HEK293 (cell line): ENCODE data around the gene PAK1.

ENCODE experiments used
- BCL11B ChIP-seq: fragments of 450-650 bp; formaldehyde crosslinking; IDR thresholded peaks from 2 replicates; pipeline ENCODE4 v1.5.1; 2016; ENCODE audit warnings: low read depth, missing biosample characterization, missing genetic modification characterization
- FEZF1 ChIP-seq: fragments of 450-650 bp; formaldehyde crosslinking; IDR thresholded peaks from 2 replicates; pipeline ENCODE4 v1.5.1; 2016; ENCODE audit warnings: missing biosample characterization, missing genetic modification characterization
- GFI1B ChIP-seq: fragments of 450-650 bp; formaldehyde crosslinking; IDR thresholded peaks from 2 replicates; pipeline ENCODE4 v1.5.1; 2016; ENCODE audit warnings: missing biosample characterization, missing genetic modification characterization
- HOXD13 ChIP-seq: sonication (generic); formaldehyde crosslinking; IDR thresholded peaks from 2 replicates; pipeline ENCODE4 v1.8.0; 2022; ENCODE audit warnings: missing genetic modification reagents, borderline replicate concordance
- KLF8 ChIP-seq: fragments of 450-650 bp; formaldehyde crosslinking; IDR thresholded peaks from 2 replicates; pipeline ENCODE4 v1.5.1; 2016; ENCODE audit warnings: missing biosample characterization, missing genetic modification characterization
- MEIS1 ChIP-seq: sonication (generic); formaldehyde crosslinking; IDR thresholded peaks from 2 replicates; pipeline ENCODE4 v1.8.1; 2022; ENCODE audit warnings: missing genetic modification reagents, mild to moderate bottlenecking, borderline replicate concordance
- MYNN ChIP-seq: fragments of 450-650 bp; formaldehyde crosslinking; IDR thresholded peaks from 2 replicates; pipeline ENCODE4 v1.5.1; 2016; ENCODE audit warnings: missing biosample characterization, missing genetic modification characterization, borderline replicate concordance
- ZBTB21 ChIP-seq: fragments of 450-650 bp; formaldehyde crosslinking; IDR thresholded peaks from 2 replicates; pipeline ENCODE4 v1.5.1; 2017; ENCODE audit warnings: missing biosample characterization, missing genetic modification characterization
- ZBTB8A ChIP-seq: fragments of 450-650 bp; formaldehyde crosslinking; IDR thresholded peaks from 2 replicates; pipeline ENCODE4 v1.5.1; 2016; ENCODE audit warnings: missing biosample characterization, missing genetic modification characterization
- ZFHX2 ChIP-seq: fragments of 450-650 bp; formaldehyde crosslinking; conservative IDR thresholded peaks from 2 replicates; pipeline ENCODE4 v1.5.1; 2016; ENCODE audit warnings: missing biosample characterization, missing genetic modification characterization
- ZFP41 ChIP-seq: fragments of 450-650 bp; formaldehyde crosslinking; IDR thresholded peaks from 2 replicates; pipeline ENCODE4 v1.5.1; 2016; ENCODE audit warnings: missing biosample characterization, missing genetic modification characterization, borderline replicate concordance
- ZFP69B ChIP-seq: fragments of 450-650 bp; formaldehyde crosslinking; IDR thresholded peaks from 2 replicates; pipeline ENCODE4 v1.5.1; 2016; ENCODE audit warnings: missing biosample characterization, missing genetic modification characterization
- ZNF140 ChIP-seq: fragments of 450-650 bp; formaldehyde crosslinking; IDR thresholded peaks from 2 replicates; pipeline ENCODE4 v1.5.1; 2016; ENCODE audit warnings: missing biosample characterization, missing genetic modification characterization
- ZNF155 ChIP-seq: fragments of 450-650 bp; formaldehyde crosslinking; IDR thresholded peaks from 2 replicates; pipeline ENCODE4 v1.5.1; 2016; ENCODE audit warnings: missing biosample characterization, missing genetic modification characterization
- ZNF23 ChIP-seq: fragments of 450-650 bp; formaldehyde crosslinking; IDR thresholded peaks from 2 replicates; pipeline ENCODE4 v1.5.1; 2016; ENCODE audit warnings: missing biosample characterization, missing genetic modification characterization, borderline replicate concordance
- ZNF239 ChIP-seq: fragments of 450-650 bp; formaldehyde crosslinking; IDR thresholded peaks from 2 replicates; pipeline ENCODE4 v1.5.1; 2016; ENCODE audit warnings: missing biosample characterization, missing genetic modification characterization
- ZNF350 ChIP-seq: fragments of 450-650 bp; formaldehyde crosslinking; IDR thresholded peaks from 2 replicates; pipeline ENCODE4 v1.5.0; 2017; ENCODE audit warnings: missing biosample characterization, mild to moderate bottlenecking, missing genetic modification characterization
- ZNF416 ChIP-seq: fragments of 450-650 bp; formaldehyde crosslinking; IDR thresholded peaks from 2 replicates; pipeline ENCODE4 v1.5.1; 2016; ENCODE audit warnings: missing biosample characterization, missing genetic modification characterization
- ZNF521 ChIP-seq: fragments of 450-650 bp; formaldehyde crosslinking; IDR thresholded peaks from 2 replicates; pipeline ENCODE4 v1.5.1; 2017; ENCODE audit warnings: missing biosample characterization, mild to moderate bottlenecking, missing genetic modification characterization
- ZNF544 ChIP-seq: fragments of 450-650 bp; formaldehyde crosslinking; IDR thresholded peaks from 2 replicates; pipeline ENCODE4 v1.5.0; 2017; ENCODE audit warnings: missing biosample characterization, missing genetic modification characterization
- ZNF558 ChIP-seq: fragments of 450-650 bp; formaldehyde crosslinking; IDR thresholded peaks from 2 replicates; pipeline ENCODE4 v1.5.1; 2016; ENCODE audit warnings: missing biosample characterization, missing genetic modification characterization
- ZNF596 ChIP-seq: fragments of 450-650 bp; IDR thresholded peaks from 2 replicates; pipeline ENCODE4 v1.5.0; 2018; ENCODE audit warnings: missing biosample characterization, mild to moderate bottlenecking, missing genetic modification characterization, moderate library complexity
- ZNF610 ChIP-seq: fragments of 450-650 bp; formaldehyde crosslinking; IDR thresholded peaks from 2 replicates; pipeline ENCODE4 v1.5.1; 2016; ENCODE audit warnings: missing biosample characterization, missing genetic modification characterization, borderline replicate concordance
- ZNF658 ChIP-seq: fragments of 450-650 bp; formaldehyde crosslinking; IDR thresholded peaks from 2 replicates; pipeline ENCODE4; 2016; ENCODE audit warnings: missing biosample characterization, missing genetic modification characterization
- ZSCAN23 ChIP-seq: fragments of 450-650 bp; formaldehyde crosslinking; IDR thresholded peaks from 2 replicates; pipeline ENCODE4 v1.5.1; 2016; ENCODE audit warnings: missing biosample characterization, missing genetic modification characterization
- ZSCAN30 ChIP-seq: fragments of 450-650 bp; IDR thresholded peaks from 2 replicates; pipeline ENCODE4 v1.5.1; 2018; ENCODE audit warnings: missing biosample characterization, mild to moderate bottlenecking, missing genetic modification characterization, moderate library complexity
- TF ChIP-seq, protein P1 (sequence below): fragments of 450-650 bp; IDR thresholded peaks from 2 replicates; pipeline ENCODE4 v1.5.1; 2018; ENCODE audit warnings: missing biosample characterization, mild to moderate bottlenecking, missing genetic modification characterization
- TF ChIP-seq, protein P2 (sequence below): fragments of 450-650 bp; formaldehyde crosslinking; IDR thresholded peaks from 2 replicates; pipeline ENCODE4 v1.5.1; 2016; ENCODE audit warnings: missing biosample characterization, missing genetic modification characterization
- TF ChIP-seq, protein P3 (sequence below): fragments of 450-650 bp; formaldehyde crosslinking; IDR thresholded peaks from 2 replicates; pipeline ENCODE4 v1.5.0; 2017; ENCODE audit warnings: missing biosample characterization, missing genetic modification characterization, borderline replicate concordance
- TF ChIP-seq, protein P4 (sequence below): fragments of 450-650 bp; formaldehyde crosslinking; IDR thresholded peaks from 2 replicates; pipeline ENCODE4 v1.5.1; 2016; ENCODE audit warnings: missing biosample characterization, missing genetic modification characterization
- TF ChIP-seq, protein P5 (sequence below): fragments of 450-650 bp; formaldehyde crosslinking; IDR thresholded peaks from 2 replicates; pipeline ENCODE4 v1.5.1; 2017; ENCODE audit warnings: missing biosample characterization, missing genetic modification characterization

The PAK1 gene

DNA sequence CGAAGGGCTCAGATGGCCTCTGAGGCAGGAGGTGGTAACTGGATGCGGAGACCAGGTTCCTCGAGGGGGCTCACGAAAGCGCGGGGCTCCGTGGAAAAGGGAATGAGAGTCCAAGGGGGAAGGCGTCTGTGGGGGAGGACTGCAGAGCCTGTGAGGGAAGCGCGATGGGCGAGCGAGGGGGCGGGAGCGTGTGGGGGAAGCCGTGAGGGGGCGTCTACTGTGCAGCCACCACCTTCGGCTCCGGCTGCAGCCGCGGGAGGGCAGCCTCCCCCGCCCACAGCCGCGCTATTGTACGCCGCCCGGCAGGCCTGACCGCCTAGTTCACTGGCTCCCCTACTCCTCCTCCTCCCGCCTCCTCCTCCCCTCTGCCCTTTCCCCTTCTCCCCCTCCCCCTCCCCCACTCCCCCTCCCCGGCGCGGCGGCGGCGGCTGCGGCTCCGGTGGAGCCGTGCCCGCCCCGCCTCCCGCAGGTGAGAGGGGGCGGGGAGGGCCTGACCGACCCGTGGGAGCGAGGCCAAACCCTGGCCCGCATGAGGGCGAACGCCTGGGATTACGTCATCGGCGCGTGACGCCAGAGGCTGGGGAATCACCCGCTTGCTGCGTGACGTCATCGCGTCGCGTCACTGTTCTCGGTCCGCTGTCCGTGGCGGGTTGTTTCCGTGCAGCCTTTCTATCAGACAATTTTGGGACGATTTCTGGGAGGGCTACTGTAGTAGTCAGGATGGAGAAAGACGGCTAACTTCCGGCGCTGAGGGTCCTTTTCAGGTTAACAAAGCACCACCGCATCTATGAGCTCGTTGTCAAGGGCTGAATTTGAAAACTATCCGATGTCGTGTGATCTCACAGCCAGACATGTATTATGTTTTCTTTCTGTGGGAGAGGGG lies at the start of gene PAK1 (continued):
- TF ChIP-seq, protein P1, sequence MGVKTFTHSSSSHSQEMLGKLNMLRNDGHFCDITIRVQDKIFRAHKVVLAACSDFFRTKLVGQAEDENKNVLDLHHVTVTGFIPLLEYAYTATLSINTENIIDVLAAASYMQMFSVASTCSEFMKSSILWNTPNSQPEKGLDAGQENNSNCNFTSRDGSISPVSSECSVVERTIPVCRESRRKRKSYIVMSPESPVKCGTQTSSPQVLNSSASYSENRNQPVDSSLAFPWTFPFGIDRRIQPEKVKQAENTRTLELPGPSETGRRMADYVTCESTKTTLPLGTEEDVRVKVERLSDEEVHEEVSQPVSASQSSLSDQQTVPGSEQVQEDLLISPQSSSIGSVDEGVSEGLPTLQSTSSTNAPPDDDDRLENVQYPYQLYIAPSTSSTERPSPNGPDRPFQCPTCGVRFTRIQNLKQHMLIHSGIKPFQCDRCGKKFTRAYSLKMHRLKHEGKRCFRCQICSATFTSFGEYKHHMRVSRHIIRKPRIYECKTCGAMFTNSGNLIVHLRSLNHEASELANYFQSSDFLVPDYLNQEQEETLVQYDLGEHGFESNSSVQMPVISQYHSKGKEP (tag by site-specific recombination) = 0 out of 2 replicates have a peak, but pooled peaks have one; percentile 6
- TF ChIP-seq ZNF596 (tag by site-specific recombination) (no peak), ZNF155 (tag by site-specific recombination) (no peak), ZFP69B (tag by site-specific recombination) (0 out of 2 replicates have a peak, but pooled peaks have one; percentile 60), ZBTB21 (peak; percentile 100), HOXD13 (CRISPR knock-in tag) (no peak), ZFHX2 (tag by site-specific recombination) (peak; percentile 95), ZSCAN23 (tag by site-specific recombination) (peak; percentile 38; the same call in 1 of the 2 replicates), ZSCAN30 (0 out of 2 replicates have a peak, but pooled peaks have one; percentile 48), FEZF1 (tag by site-specific recombination) (no peak), ZNF239 (no peak), ZNF350 (no peak), MEIS1 (no peak), BCL11B (tag by site-specific recombination) (no peak), ZNF521 (tag by site-specific recombination) (no peak), ZBTB8A (tag by site-specific recombination) (peak; percentile 58), ZNF23 (tag by site-specific recombination) (no peak), ZFP41 (no peak), ZNF140 (tag by site-specific recombination) (no peak), ZNF544 (tag by site-specific recombination) (no peak), ZNF558 (tag by site-specific recombination) (no peak), ZNF416 (tag by site-specific recombination) (no peak), ZNF658 (tag by site-specific recombination) (no peak), ZNF610 (tag by site-specific recombination) (no peak), MYNN (tag by site-specific recombination) (no peak), KLF8 (tag by site-specific recombination) (peak; percentile 70), GFI1B (tag by site-specific recombination) (no peak)
- TF ChIP-seq, protein P2, sequence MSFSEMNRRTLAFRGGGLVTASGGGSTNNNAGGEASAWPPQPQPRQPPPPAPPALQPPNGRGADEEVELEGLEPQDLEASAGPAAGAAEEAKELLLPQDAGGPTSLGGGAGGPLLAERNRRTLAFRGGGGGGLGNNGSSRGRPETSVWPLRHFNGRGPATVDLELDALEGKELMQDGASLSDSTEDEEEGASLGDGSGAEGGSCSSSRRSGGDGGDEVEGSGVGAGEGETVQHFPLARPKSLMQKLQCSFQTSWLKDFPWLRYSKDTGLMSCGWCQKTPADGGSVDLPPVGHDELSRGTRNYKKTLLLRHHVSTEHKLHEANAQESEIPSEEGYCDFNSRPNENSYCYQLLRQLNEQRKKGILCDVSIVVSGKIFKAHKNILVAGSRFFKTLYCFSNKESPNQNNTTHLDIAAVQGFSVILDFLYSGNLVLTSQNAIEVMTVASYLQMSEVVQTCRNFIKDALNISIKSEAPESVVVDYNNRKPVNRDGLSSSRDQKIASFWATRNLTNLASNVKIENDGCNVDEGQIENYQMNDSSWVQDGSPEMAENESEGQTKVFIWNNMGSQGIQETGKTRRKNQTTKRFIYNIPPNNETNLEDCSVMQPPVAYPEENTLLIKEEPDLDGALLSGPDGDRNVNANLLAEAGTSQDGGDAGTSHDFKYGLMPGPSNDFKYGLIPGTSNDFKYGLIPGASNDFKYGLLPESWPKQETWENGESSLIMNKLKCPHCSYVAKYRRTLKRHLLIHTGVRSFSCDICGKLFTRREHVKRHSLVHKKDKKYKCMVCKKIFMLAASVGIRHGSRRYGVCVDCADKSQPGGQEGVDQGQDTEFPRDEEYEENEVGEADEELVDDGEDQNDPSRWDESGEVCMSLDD (tag by site-specific recombination) = peak; percentile 69
- TF ChIP-seq, protein P3, sequence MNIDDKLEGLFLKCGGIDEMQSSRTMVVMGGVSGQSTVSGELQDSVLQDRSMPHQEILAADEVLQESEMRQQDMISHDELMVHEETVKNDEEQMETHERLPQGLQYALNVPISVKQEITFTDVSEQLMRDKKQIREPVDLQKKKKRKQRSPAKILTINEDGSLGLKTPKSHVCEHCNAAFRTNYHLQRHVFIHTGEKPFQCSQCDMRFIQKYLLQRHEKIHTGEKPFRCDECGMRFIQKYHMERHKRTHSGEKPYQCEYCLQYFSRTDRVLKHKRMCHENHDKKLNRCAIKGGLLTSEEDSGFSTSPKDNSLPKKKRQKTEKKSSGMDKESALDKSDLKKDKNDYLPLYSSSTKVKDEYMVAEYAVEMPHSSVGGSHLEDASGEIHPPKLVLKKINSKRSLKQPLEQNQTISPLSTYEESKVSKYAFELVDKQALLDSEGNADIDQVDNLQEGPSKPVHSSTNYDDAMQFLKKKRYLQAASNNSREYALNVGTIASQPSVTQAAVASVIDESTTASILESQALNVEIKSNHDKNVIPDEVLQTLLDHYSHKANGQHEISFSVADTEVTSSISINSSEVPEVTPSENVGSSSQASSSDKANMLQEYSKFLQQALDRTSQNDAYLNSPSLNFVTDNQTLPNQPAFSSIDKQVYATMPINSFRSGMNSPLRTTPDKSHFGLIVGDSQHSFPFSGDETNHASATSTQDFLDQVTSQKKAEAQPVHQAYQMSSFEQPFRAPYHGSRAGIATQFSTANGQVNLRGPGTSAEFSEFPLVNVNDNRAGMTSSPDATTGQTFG (tag by site-specific recombination) = no peak
- TF ChIP-seq, protein P4, sequence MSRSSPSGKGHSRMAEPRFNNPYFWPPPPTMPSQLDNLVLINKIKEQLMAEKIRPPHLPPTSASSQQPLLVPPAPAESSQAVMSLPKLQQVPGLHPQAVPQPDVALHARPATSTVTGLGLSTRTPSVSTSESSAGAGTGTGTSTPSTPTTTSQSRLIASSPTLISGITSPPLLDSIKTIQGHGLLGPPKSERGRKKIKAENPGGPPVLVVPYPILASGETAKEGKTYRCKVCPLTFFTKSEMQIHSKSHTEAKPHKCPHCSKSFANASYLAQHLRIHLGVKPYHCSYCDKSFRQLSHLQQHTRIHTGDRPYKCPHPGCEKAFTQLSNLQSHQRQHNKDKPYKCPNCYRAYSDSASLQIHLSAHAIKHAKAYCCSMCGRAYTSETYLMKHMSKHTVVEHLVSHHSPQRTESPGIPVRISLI (tag by site-specific recombination) = no peak
- TF ChIP-seq, protein P5, sequence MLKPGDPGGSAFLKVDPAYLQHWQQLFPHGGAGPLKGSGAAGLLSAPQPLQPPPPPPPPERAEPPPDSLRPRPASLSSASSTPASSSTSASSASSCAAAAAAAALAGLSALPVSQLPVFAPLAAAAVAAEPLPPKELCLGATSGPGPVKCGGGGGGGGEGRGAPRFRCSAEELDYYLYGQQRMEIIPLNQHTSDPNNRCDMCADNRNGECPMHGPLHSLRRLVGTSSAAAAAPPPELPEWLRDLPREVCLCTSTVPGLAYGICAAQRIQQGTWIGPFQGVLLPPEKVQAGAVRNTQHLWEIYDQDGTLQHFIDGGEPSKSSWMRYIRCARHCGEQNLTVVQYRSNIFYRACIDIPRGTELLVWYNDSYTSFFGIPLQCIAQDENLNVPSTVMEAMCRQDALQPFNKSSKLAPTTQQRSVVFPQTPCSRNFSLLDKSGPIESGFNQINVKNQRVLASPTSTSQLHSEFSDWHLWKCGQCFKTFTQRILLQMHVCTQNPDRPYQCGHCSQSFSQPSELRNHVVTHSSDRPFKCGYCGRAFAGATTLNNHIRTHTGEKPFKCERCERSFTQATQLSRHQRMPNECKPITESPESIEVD (tag by site-specific recombination) = no peak
